HL-60 (cell line): Measurements from ENCODE around the gene RSU1.

Source experiments
- CTCF ChIP-seq: IDR thresholded peaks from one replicate; pipeline ENCODE4 v1.5.1; 2011; ENCODE audit warnings: low read length, control low read depth, inconsistent platforms; ENCODE audit not compliant: insufficient read depth
- GABPA ChIP-seq: IDR thresholded peaks from 2 replicates; pipeline ENCODE4 v1.6.1; 2012; ENCODE audit warnings: low read depth

GRCh38 chr10:16779384-16779915 is 37.8 kb downstream of the RSU1 start:
- no peak for TF ChIP-seq CTCF
- TF ChIP-seq GABPA = no peak
